CD14-positive monocyte (primary cell): ENCODE data around the gene SF3B4. TPM values are rescaled to one million over a fixed set of nuclear protein-coding genes. Genes with fewer than 3 reads are reported as not detected.

ENCODE experiments used
- DNase-seq, 3 donors: peaks; one replicate each; pipeline ENCODE4 v3.0.0-alpha.2; 2011 to 2022
- H2AFZ ChIP-seq: 2 replicates; pipeline ENCODE4 v1.6.0; 2012; ENCODE audit warnings: mild to moderate bottlenecking, low read depth, low read length, inconsistent platforms; ENCODE audit not compliant: insufficient read depth, poor library complexity, severe bottlenecking
- H3K27ac ChIP-seq, 2 donors: 1 replicate in 1 of 2; 2 replicates in 1 of 2; pipeline ENCODE4 v1.5.1; 2012 to 2013; ENCODE audit warnings: low read length in 2 of 2, control low read depth in 1 of 2, inconsistent platforms in 1 of 2, low read depth in 1 of 2, mild to moderate bottlenecking in 1 of 2
- H3K27me3 ChIP-seq, 2 donors: one replicate each; pipeline versions ENCODE4 v1.6.0 to v1.6.1; 2011 to 2013; ENCODE audit warnings: low read length in 2 of 2; ENCODE audit not compliant: control insufficient read depth in 2 of 2, insufficient read depth in 2 of 2
- H3K36me3 ChIP-seq, 2 donors: replicated peaks in 1 of 2; 1 replicate in 1 of 2; 2 replicates in 1 of 2; pipeline versions ENCODE4 v1.5.1 to v1.6.1; 2012 to 2013; ENCODE audit warnings: low read length in 2 of 2, control low read depth in 1 of 2, inconsistent platforms in 1 of 2, mild to moderate bottlenecking in 1 of 2; ENCODE audit not compliant: insufficient read depth in 2 of 2, control insufficient read depth in 1 of 2
- H3K4me1 ChIP-seq, 2 donors: 1 replicate in 1 of 2; 2 replicates in 1 of 2; pipeline versions ENCODE4 v1.5.1 to v1.6.1; 2012 to 2013; ENCODE audit warnings: low read length in 2 of 2, control low read depth in 1 of 2, inconsistent platforms in 1 of 2, mild to moderate bottlenecking in 1 of 2, moderate library complexity in 1 of 2; ENCODE audit not compliant: insufficient read depth in 2 of 2, control insufficient read depth in 1 of 2
- H3K4me2 ChIP-seq: replicated peaks from 2 replicates; pipeline ENCODE3; 2012; ENCODE audit warnings: low read length, moderate library complexity, mild to moderate bottlenecking; ENCODE audit not compliant: poor library complexity, severe bottlenecking; ENCODE audit errors: extremely low read depth
- H3K4me3 ChIP-seq, 3 experiments: fragments of 200-600 bp in 1 of 3; sonication (generic) in 1 of 3; replicated peaks in 1 of 3; 1 replicate in 2 of 3; 2 replicates in 1 of 3; pipeline ENCODE4 v1.5.1; 2011 to 2013; ENCODE audit warnings: low read length in 3 of 3, mild to moderate bottlenecking in 3 of 3, control low read depth in 2 of 3, low read depth in 2 of 3, inconsistent platforms in 1 of 3, moderate library complexity in 1 of 3
- H3K79me2 ChIP-seq: 2 replicates; pipeline ENCODE4 v1.6.0; 2012; ENCODE audit warnings: mild to moderate bottlenecking, control low read depth, inconsistent platforms, low read length, moderate library complexity; ENCODE audit not compliant: insufficient read depth
- H3K9ac ChIP-seq: 2 replicates; pipeline ENCODE4 v1.6.0; 2017; ENCODE audit warnings: low read length, mild to moderate bottlenecking; ENCODE audit not compliant: insufficient read depth, poor library complexity, severe bottlenecking
- H3K9me3 ChIP-seq, 2 donors: replicated peaks in 1 of 2; 1 replicate in 1 of 2; 2 replicates in 1 of 2; pipeline versions ENCODE4 v1.5.1 to v1.6.1; 2012 to 2013; ENCODE audit warnings: low read length in 2 of 2, control low read depth in 1 of 2; ENCODE audit not compliant: control insufficient read depth in 1 of 2, insufficient read depth in 1 of 2
- H4K20me1 ChIP-seq: 2 replicates; pipeline ENCODE4 v1.6.0; 2012; ENCODE audit warnings: mild to moderate bottlenecking, low read length, control low read depth, moderate library complexity; ENCODE audit not compliant: insufficient read depth
- H3K27ac Mint-ChIP-seq, 7 donors: one replicate each; pipeline ENCODE4 v1.8.0; 2020; ENCODE audit warnings: mild to moderate bottlenecking in 7 of 7, mixed read lengths in 7 of 7, moderate library complexity in 6 of 7, inconsistent platforms in 2 of 7
- H3K27me3 Mint-ChIP-seq, 3 donors: one replicate each; pipeline ENCODE4 v1.8.0; 2021 to 2022; ENCODE audit warnings: low read depth in 3 of 3, mild to moderate bottlenecking in 3 of 3, mixed read lengths in 3 of 3, moderate library complexity in 3 of 3, inconsistent platforms in 1 of 3
- H3K36me3 Mint-ChIP-seq, 2 donors: one replicate each; pipeline ENCODE4 v1.8.0; 2020; ENCODE audit warnings: mixed read lengths in 2 of 2, inconsistent platforms in 1 of 2, mild to moderate bottlenecking in 1 of 2
- H3K4me1 Mint-ChIP-seq: one replicate; pipeline ENCODE4 v1.8.0; 2020; ENCODE audit warnings: mild to moderate bottlenecking, mixed read lengths
- H3K4me3 Mint-ChIP-seq, 2 donors: one replicate each; pipeline ENCODE4 v1.8.0; 2020; ENCODE audit warnings: mild to moderate bottlenecking in 2 of 2, mixed read lengths in 2 of 2, moderate library complexity in 1 of 2
- H3K9me3 Mint-ChIP-seq, 7 donors: one replicate each; pipeline ENCODE4 v1.8.0; 2020 to 2022; ENCODE audit warnings: mixed read lengths in 7 of 7, mild to moderate bottlenecking in 6 of 7, moderate library complexity in 6 of 7, inconsistent platforms in 2 of 7
- WGBS: methylation state at CpG from one replicate; pipeline ENCODE4 v1.1.5; 2013; ENCODE audit warnings: missing lambda C conversion rate; ENCODE audit not compliant: insufficient coverage; 5-methylcytosine and 5-hydroxymethylcytosine counted together
- intact Hi-C, 2 donors: fragments of 100-400 bp; cut with micrococcal nuclease; formaldehyde crosslinking; loops; one replicate each; pipeline versions ENCODE4 v1.15.0 to v1.15.1; 2023
- polyA plus RNA-seq, 3 donors: library from polyadenylated mRNA; depleted of rRNA in 1 of 3; unstranded in 2 of 3; stranded (reverse) in 1 of 3; fragments of 300-500 nt in 2 of 3; fragments of >200 nt in 1 of 3; fragmentation: Illumina TruSeq in 2 of 3; gene quantifications; 1 replicate in 2 of 3; 2 replicates in 1 of 3; pipeline ENCODE4 v1.2.3, GENCODE V29; 2012 to 2021
- TF ChIP-seq, protein P1 (sequence below): fragments of 200-600 bp; IDR thresholded peaks from one replicate; pipeline ENCODE4 v1.8.0; 2022; ENCODE audit warnings: antibody characterized with exemption, mild to moderate bottlenecking

SF3B4 gene
- polyA plus RNA-seq, 3 donors: 52.2 to 78.6 (median 64.6) TPM

GRCh38 chr1:149885339-149886120, 42.1 kb downstream of the SF3B4 start:
- H3K27ac ChIP-seq: peak overlapping the region; percentile 96 to 97
- H3K4me1 Mint-ChIP-seq: peaks cover 7% of the 10 kb centered on the region

More at GRCh38 chr1:149885339-149886120, 42.1 kb downstream of the SF3B4 start:
- peak overlapping the region; percentile 59 to 99 (median 79) for H3K4me3 ChIP-seq
- H3K27me3 ChIP-seq: no peaks in the 10 kb centered on the region
- H3K4me3 Mint-ChIP-seq: no peak overlapping the region
- H3K9ac ChIP-seq: peak overlapping the region; percentile 86
- H3K4me1 ChIP-seq: peaks cover 32 to 39% of the 10 kb centered on the region in 2 donors
- peaks cover 0 to 2% (median 0%) of the 10 kb centered on the region in 3 donors for H3K27me3 Mint-ChIP-seq
- under 1% methylated on average over 16 of the region's 36 CpGs for WGBS
- peaks cover 13% of the 10 kb centered on the region for H3K79me2 ChIP-seq
- no peaks in the 10 kb centered on the region for H3K36me3 ChIP-seq
- TF ChIP-seq, protein P1, sequence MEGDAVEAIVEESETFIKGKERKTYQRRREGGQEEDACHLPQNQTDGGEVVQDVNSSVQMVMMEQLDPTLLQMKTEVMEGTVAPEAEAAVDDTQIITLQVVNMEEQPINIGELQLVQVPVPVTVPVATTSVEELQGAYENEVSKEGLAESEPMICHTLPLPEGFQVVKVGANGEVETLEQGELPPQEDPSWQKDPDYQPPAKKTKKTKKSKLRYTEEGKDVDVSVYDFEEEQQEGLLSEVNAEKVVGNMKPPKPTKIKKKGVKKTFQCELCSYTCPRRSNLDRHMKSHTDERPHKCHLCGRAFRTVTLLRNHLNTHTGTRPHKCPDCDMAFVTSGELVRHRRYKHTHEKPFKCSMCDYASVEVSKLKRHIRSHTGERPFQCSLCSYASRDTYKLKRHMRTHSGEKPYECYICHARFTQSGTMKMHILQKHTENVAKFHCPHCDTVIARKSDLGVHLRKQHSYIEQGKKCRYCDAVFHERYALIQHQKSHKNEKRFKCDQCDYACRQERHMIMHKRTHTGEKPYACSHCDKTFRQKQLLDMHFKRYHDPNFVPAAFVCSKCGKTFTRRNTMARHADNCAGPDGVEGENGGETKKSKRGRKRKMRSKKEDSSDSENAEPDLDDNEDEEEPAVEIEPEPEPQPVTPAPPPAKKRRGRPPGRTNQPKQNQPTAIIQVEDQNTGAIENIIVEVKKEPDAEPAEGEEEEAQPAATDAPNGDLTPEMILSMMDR: no peak
- H4K20me1 ChIP-seq: peaks cover 43% of the 10 kb centered on the region
- H3K27ac Mint-ChIP-seq: no peak overlapping the region
- H2AFZ ChIP-seq: no peak overlapping the region
- no peaks in the 10 kb centered on the region for H3K9me3 ChIP-seq
- H3K36me3 Mint-ChIP-seq: peaks cover 0 to 3% of the 10 kb centered on the region in 2 donors
- peak overlapping the region; percentile 78 for H3K4me2 ChIP-seq
- H3K9me3 Mint-ChIP-seq: peaks cover 0 to 3% (median 0%) of the 10 kb centered on the region in 7 donors
- intact Hi-C loops: loop anchor here in 1 of 2 donors (2.0 kb wide), 1 partner anchor 43 kb away; no protein-coding TSS in a partner anchor
- DNase-seq: peak; percentile 89 to 97 (median 94)
